ENCODE measurements around the gene HOMER2.

HOMER2 gene

DNA sequence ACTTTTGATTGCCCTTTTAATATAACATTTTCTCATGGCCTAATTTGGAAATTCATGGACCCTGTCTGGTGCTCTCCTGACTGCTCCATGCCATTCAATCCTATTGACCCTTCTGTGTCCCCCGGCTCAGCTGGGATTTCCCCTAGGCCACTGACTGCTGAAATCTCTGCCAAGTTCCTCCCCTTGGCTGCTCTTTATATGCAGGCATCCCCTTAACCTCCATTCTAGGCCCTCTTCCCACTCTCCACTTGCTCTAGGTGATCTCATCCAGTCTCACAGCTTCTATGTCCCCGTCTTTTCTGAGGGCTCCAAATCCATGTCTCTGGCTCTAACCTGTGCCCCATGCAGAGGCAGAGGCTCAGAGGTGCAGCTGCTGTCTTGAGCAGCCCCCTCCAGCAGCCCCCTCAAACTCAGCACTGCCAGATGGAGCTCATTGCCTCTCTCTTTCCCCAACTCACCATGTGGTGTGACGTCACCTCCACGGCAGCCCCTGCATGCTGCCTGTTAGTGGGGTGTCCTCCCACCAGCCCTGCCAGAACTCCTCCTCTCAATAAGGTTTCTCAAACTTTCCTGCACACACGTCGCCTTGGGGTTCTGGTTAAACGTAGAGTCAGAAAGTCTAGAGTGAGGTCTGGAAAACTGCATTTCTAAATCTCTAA lies 153.2 kb downstream of the HOMER2 start:
- DNase-seq (ENCODE audit: low read depth in 2 of 2) = no peak
